CD4-positive, alpha-beta T cell treated with Interleukin-15 for 1 hour (primary cell): ENCODE results near the gene PDZD8.

Experiments
- DNase-seq: peaks from one replicate; pipeline ENCODE4 v3.0.0-alpha.2; 2020

The PDZD8 gene

GRCh38 chr10:117275121-117275520, 100.1 kb downstream of the PDZD8 start:
- no peak for DNase-seq

- DNase-seq = no peak
These were observed 100.7 kb downstream of the PDZD8 start for GRCh38 chr10:117274509-117274908.

- DNase-seq = no peak
These were observed 101.3 kb downstream of the PDZD8 start for GRCh38 chr10:117273980-117274379.

- no peak for DNase-seq
These were observed 102.8 kb downstream of the PDZD8 start for GRCh38 chr10:117272195-117273076.

GRCh38 chr10:117271427-117271826, 103.8 kb downstream of the PDZD8 start:
- DNase-seq = no peak

- DNase-seq = no peak
These were observed 106.3 kb downstream of the PDZD8 start for GRCh38 chr10:117268907-117269306.

GRCh38 chr10:117268258-117268657, 107.0 kb downstream of the PDZD8 start:
- DNase-seq = no peak

- DNase-seq = no peak
These were observed 108.4 kb downstream of the PDZD8 start for GRCh38 chr10:117266812-117267211.

- DNase-seq = no peak
These were observed 108.8 kb downstream of the PDZD8 start for GRCh38 chr10:117266400-117266799.

- DNase-seq = no peak
These were observed 110.5 kb downstream of the PDZD8 start for GRCh38 chr10:117264782-117265181.

- DNase-seq = no peak
These were observed 112.3 kb downstream of the PDZD8 start for GRCh38 chr10:117262903-117263293.

GRCh38 chr10:117262291-117262902, 112.8 kb downstream of the PDZD8 start:
- DNase-seq = no peak

- no peak for DNase-seq
These were observed 113.7 kb downstream of the PDZD8 start for GRCh38 chr10:117261501-117261900.

- DNase-seq = no peak
These were observed 115.2 kb downstream of the PDZD8 start for GRCh38 chr10:117260084-117260483.

GRCh38 chr10:117259279-117259678, 116.0 kb downstream of the PDZD8 start:
- no peak for DNase-seq

- no peak for DNase-seq
These were observed 117.5 kb downstream of the PDZD8 start for GRCh38 chr10:117257721-117258120.

GRCh38 chr10:117256910-117257309, 118.3 kb downstream of the PDZD8 start:
- DNase-seq = no peak

- DNase-seq = no peak
These were observed 119.3 kb downstream of the PDZD8 start for GRCh38 chr10:117255835-117256460.

- no peak for DNase-seq
These were observed 120.2 kb downstream of the PDZD8 start for GRCh38 chr10:117254774-117255735.

- DNase-seq = no peak
These were observed 120.9 kb downstream of the PDZD8 start for GRCh38 chr10:117254338-117254737.

- DNase-seq = no peak
These were observed 121.3 kb downstream of the PDZD8 start for GRCh38 chr10:117253908-117254307.

- DNase-seq = no peak
These were observed 124.8 kb downstream of the PDZD8 start for GRCh38 chr10:117250411-117250810.
